T1000 (cell line): ENCODE data around the gene WNK2.

Experiments
- DNase-seq: peaks from one replicate; lab custom pipeline; 2025; ENCODE audit warnings: mixed read lengths; lab: John Stamatoyannopoulos, UW

WNK2 gene

GRCh38 chr9:93266521-93267001 is 82.6 kb downstream of the WNK2 start:
- DNase-seq: no peak

DNA sequence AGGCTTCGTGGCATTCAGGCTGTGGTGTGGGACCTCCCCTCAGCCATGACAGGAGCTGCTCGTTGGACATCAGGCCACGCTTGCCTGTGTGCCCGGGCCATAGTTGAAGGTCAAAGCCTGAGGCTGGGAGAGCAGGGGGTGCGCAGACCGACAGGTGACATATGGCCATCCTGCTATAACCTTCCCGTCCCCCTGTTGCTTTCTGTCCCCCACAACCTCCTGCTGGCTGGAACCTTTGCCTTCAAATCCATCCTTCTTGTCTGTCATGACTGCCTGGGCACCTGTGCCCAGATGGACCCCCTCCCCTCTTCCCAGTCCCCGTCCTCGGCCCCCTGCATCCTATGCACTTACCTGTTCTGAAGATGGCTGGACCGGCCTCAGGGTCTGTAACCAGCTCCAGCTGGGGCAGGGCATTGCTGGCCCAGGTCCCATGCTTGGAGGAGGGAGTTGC is 83.2 kb downstream of the WNK2 start:
- no peak for DNase-seq

DNA sequence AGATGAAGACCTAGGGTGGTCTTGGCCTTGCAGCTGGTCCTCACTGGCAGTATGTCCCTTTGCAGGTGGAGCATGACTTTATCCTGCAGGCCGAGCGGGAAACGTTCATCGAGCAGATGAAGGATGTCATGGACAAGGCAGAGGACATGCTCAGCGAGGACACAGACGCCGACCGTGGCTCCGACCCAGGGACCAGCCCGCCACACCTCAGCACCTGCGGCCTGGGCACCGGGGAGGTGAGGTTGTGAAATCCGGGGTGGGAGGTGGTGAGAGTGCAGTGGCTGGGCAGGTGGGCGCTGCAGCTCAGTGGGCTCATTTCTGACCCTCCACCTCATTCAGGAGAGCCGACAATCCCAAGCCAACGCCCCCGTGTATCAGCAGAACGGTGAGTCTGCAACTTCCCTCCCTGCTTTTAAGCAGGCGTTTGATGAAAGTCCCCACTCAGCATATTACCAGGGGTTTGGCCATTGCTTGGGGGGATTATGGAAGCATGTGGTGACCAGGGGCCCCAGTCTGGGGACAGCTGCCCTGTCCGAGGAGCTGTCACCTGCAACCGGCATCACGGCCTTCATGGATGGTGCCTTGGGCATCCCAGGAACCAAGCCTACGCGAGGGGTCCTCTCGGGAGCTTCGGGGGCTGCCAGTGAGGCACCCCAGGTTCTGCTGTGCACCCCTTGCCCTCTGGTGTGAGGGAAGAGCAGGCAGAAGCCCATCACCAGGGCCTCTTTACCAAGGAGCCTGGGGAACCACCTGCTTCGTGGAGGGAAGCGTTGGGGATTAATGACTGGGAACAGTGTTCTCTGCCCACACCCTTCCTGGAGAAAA is 84.0 kb downstream of the WNK2 start:
- no peak for DNase-seq

- no peak for DNase-seq
Measured at GRCh38 chr9:93268551-93269314, 84.8 kb downstream of the WNK2 start.

DNA sequence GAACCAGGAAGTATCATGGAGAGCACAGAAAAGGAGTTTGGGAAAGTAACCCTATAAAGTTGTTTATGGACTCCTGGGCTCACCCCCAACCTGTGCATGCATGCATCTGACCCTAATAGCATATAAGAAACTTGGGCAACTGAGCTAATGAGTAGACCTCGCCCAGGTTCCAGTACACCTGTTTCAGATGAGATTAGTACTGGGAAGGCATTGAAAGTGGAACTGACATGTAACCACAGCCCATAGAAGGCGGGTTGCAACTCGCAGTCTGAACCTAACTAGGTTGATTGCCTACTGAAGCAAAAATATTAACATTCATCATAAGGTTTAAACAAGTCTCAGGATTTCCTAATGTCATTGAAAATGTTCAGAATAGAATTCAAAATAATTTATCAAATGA is 87.0 kb downstream of the WNK2 start:
- DNase-seq: no peak

DNA sequence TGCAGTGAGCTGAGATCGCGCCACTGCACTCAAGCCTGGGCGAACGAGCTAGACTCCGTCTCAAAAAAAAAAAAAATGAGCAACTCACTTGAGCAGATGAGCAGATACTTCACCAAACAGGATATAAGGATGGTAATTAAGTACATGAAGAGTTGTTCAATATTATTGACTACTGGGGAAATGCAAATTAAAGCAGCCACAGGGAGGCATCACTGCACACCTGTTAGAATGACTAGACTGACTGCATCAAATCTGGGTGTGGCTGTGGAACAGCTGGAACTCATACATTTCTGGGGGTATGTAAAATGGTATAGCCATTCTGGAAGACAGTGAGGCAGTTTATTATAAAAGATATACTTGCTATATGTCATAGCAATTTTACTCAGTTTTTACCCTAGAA is 93.0 kb downstream of the WNK2 start:
- no peak for DNase-seq

- DNase-seq: no peak
Measured at GRCh38 chr9:93278144-93278543, 94.2 kb downstream of the WNK2 start.

- no peak for DNase-seq
Measured at GRCh38 chr9:93280661-93281259, 96.8 kb downstream of the WNK2 start.

- DNase-seq: no peak
Measured at GRCh38 chr9:93286252-93287188, 102.6 kb downstream of the WNK2 start.

DNA sequence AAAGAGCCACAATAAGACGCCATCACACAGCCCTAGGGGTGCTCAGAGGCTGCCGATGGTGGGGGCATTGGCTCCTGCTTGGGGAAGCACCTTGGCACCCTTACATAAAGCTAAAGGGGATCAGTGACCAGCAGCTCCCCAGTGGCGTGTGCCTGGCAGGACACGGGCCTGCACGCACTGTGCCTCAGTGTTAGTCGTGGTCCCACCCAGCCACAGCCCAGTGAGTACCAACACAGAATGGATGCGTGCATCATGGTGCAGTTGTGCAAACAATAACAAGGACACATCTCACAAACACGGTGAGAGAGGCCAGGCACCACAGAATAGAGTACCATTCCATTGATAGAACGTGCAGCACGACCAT is 103.2 kb downstream of the WNK2 start:
- DNase-seq: no peak

DNA sequence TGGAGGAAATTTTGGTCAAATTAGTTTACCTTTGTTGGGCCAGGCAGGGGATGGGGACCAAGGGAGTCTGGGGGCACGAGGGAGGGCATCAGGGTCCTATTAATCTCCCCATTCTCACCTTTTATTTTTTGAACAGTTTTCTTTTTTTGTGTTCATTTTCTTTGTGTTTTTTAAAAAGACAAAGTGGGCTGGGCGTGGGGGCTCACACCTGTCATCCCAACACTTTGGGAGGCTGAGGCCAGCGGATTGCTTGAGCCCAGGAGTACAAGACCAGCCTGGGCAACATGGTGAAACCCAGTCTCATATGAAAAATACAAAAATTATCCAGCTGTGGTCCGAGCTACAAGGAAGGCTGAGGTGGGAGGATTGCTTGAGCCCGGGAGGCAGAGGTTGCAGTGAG is 103.7 kb downstream of the WNK2 start:
- DNase-seq: no peak

GRCh38 chr9:93288341-93288740 is 104.4 kb downstream of the WNK2 start:
- DNase-seq: no peak

DNA sequence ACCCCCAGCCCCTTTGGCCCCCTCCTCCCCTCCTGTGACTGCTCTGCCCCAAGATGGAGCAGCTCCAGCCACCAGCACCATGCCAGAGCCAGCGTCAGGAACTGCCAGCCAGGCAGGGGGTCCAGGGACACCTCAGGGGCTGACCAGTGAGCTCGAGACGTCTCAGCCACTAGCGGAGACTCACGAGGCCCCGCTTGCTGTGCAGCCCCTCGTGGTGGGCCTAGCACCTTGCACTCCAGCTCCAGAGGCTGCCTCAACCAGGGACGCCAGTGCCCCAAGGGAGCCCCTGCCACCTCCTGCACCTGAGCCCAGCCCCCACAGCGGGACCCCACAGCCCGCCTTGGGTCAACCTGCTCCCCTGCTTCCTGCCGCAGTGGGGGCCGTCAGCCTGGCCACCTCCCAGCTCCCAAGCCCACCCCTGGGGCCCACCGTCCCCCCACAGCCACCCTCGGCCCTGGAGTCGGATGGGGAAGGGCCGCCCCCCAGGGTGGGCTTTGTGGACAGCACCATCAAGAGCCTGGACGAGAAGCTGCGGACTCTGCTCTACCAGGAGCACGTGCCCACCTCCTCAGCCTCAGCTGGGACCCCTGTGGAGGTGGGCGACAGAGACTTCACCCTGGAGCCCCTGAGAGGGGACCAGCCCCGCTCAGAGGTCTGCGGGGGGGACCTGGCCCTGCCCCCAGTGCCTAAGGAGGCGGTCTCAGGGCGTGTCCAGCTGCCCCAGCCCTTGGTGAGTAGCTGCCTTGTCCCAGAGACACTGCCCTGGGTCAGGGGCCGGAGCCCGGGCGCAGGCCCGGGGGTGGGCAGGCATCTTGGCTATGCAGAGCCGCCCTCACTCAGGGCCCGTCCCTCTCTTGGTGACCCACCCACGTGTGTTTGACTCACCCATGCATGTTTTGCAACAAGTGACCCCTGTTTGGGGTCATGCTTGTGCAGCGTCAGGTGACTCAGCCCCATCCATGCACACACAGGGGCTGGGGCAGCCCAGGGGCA is 105.2 kb downstream of the WNK2 start:
- DNase-seq: no peak

- no peak for DNase-seq
Measured at GRCh38 chr9:93290495-93291434, 106.8 kb downstream of the WNK2 start.

DNA sequence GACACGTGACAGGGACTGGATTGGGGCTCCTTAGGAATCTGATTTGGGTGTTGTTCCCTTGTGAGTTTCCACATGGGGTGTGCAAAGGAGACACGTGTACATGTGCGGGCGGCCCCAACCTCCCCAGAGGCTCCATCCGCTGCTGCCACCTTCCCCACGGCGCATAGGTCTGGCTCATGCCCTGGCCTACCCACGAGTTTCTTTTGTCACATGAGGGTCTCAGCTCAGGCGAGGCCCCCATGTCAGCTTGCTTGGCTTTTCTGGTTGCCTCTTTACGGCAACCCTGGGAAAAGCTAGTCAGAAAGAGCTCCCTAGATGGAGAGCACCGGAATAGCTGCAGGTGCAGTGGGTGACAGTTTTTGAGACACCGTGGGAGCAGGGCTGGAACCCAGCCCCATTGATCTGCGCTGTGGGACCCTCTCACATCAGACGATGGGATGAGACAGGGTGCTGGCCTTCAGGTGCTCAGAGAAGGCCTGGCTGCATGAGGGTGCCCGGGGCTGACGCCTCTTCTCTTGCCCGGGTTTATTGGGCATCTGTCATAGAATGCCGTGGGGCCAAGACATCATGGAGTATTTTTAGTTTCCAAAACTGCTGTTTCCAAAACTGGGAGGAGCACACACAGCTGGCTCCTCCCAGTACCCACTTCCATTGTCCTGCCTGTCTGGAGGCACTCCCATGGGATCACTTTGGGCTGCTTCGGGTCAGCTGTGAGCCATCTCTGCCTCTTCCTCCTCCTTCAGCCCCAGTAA is 107.8 kb downstream of the WNK2 start:
- DNase-seq: no peak

DNA sequence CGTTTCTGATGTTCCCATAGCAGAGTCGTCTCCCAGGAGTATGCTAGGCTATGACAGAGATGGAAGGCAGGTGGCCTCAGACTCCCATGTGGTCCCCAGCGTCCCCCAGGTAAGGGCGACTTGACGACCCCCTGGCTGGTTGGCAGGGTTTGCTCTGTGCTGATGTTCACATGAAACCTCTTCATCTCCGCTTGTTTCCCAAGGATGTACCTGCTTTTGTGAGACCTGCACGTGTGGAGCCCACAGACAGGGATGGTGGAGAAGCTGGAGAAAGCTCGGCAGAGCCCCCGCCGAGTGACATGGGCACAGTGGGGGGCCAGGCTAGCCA is 108.3 kb downstream of the WNK2 start:
- no peak for DNase-seq

- no peak for DNase-seq
Measured at GRCh38 chr9:93292664-93293328, 108.9 kb downstream of the WNK2 start.

GRCh38 chr9:93294011-93294410 is 110.1 kb downstream of the WNK2 start:
- DNase-seq: no peak
